ENCODE measurements around the gene EDNRB.
A peak's percentile ranks its signal among the peaks of the same experiment; 100 is the strongest.
"Not testable (repeated sequence)": the region's sequence is repeated elsewhere in the genome, so short reads cannot be mapped to it uniquely, and the experiment has no call there.

The EDNRB gene

GRCh38 chr13:77894743-77895142 lies 23.9 kb downstream of the EDNRB start:
- no peak for DNase-seq

DNA sequence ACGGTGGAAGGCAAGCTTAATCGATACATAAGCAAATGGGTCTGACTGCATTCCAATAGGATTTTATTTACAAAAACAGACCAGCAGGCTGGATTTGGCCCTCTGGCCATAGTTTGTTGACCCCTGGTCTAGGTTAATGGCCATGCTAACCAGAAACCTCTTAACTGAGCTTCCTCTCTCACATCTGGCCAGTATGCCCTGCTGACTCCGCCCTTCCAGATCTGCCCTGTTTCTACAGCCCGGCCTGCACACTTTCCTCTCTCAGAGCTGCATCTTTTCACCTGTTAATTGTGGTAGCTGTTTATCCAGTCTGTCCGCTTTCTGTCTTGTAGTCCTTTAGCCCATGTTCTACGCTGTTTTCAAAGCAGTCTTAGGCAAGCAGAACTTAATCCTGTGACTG lies 25.6 kb downstream of the EDNRB start:
- no peak for DNase-seq

GRCh38 chr13:77892491-77892890 lies 26.1 kb downstream of the EDNRB start:
- DNase-seq = no peak

DNA sequence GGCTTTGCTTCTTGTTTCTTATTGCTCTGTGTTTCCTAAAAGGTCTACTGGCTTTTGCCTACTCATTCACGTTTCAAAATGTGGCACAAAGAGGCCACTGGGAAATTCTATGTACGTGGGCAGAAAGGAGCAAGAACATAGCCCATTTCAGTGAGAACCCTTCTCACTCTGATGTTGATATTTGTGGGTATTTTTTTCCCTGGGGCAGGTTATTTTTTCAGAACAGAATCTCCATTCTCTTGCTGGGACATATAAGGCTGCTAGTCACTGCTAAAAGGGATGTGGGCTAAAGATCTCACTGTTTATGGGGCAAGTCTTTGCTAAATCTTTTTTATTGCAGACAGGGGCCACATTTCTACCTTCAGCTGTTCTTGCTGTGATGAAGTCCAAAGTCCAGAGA lies 27.1 kb downstream of the EDNRB start:
- DNase-seq = no peak

- no peak for DNase-seq
Observed at GRCh38 chr13:77891041-77891440, 27.6 kb downstream of the EDNRB start.

DNA sequence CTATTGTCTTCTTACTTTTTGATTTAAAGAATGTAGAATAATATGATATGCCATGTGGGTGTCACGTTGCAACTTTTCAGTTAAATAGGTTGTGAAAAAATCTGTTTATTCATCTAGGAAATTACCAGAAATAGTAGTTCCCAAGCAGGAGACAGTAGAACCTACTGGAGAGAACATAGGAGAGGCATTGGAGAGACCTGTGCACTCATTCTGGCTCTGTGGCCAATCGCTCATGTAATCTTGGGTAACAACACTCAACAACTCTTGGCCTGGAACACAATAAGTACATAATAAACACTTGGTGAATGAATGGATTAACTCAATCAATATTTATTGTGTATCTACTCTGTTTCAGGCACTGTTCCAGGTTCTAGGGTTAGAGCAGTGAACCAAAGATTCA lies 35.3 kb downstream of the EDNRB start:
- DNase-seq = no peak

DNA sequence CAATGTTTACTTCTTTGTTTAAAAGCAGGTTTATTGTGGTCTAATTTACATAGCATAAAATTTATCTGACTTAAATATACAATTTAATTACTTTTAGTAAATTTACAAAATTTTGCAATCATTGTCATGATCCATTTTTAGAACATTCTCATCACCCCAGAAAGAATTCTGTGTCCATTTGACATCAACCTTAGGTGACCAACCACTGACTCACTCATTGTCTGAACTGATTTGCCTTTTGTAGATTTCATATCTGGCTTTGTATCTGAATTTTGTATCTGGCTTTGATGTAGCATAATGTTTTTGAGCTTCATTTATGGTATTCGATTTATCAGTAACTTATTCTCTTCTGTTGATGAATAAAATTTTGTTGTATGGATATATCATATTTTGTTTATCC lies 40.4 kb downstream of the EDNRB start:
- DNase-seq = no peak

GRCh38 chr13:77876176-77876575 lies 42.5 kb downstream of the EDNRB start:
- DNase-seq = no peak

DNA sequence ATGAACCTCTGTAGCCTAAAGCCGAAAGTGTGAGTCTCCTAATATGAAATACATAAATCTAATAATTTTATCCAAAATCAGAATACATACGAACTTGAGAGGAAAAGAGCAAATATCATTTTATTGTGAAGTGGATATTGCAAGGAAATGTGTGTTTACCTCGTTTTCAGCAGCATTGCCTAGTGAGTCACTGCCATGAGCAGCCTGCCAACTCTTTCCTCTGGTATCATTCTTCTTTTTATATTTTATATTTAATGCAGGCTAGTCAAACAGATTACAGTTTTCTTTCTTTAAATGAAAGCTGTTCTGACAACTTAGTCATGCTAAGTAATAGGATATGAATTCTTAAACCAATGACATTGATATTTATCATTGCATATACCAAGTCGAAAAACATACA lies 44.2 kb downstream of the EDNRB start:
- DNase-seq = no peak

DNA sequence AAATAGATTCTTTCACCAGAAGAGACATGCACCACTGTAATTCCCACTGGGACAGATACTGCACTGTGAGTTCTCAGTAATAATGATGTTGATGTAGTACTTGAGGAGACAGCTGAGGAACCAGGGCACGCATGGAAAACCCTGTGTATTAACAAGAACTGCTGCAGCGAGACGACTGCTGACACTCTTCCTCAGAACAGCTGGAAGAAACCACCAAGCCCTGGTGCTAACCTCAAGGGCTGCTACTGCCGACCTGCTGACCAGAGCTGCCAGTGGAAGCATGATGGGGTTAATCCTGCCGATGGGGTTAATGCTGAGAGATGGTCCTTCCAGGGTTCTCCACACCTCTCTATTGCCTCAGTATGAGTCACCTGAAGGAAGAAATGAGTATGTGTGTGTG lies 45.6 kb downstream of the EDNRB start:
- no peak for DNase-seq

- DNase-seq = no peak
Observed at GRCh38 chr13:77871596-77871995, 47.0 kb downstream of the EDNRB start.

- DNase-seq = no peak
Observed at GRCh38 chr13:77868717-77869116, 49.9 kb downstream of the EDNRB start.

DNA sequence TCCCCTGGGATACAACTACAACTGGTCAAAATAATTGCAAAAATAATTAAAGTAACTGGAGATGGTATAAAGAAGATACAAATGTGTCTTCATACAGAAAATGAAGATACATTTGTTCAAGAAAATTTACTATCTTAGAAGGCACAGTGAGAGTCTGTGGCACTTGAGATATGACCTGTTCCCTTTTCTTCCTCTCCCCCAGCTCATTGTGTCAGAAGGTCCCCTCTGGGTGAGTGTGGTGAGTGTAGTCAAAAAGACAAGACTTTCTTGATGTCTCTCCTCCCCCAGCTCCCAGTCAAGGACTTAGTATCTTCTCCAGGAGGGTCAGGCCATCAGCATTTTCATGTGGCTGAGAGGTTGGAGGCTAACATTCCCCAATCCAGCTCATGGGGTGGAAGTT lies 51.7 kb downstream of the EDNRB start:
- DNase-seq = no peak

- DNase-seq = no peak
Observed at GRCh38 chr13:77865622-77866021, 53.0 kb downstream of the EDNRB start.

- no peak for DNase-seq
Observed at GRCh38 chr13:77863144-77863543, 55.5 kb downstream of the EDNRB start.

DNA sequence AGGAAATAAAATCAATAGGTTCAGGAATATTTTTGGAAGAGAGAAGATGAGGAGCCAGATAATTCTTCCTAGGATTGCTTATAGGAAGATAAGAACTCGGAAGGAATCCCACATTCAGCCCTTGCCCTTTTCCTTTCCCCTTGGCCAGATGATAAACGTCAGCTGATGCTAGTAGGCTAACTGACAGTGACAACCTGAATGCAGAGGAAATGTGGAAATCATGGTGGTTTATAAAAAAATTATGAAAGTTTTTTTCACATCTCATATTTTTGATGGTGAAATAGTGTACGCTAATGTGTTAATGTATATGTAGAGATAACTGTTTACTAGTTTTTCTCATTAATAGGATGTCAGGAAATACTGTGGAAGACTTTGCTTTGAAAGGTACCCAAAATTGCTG lies 56.9 kb downstream of the EDNRB start:
- no peak for DNase-seq

- no peak for DNase-seq
Observed at GRCh38 chr13:77860507-77860981, 58.1 kb downstream of the EDNRB start.

- DNase-seq = no peak
Observed at GRCh38 chr13:77859450-77859849, 59.2 kb downstream of the EDNRB start.

GRCh38 chr13:77857531-77858209 lies 61.0 kb downstream of the EDNRB start:
- no peak for DNase-seq

DNA sequence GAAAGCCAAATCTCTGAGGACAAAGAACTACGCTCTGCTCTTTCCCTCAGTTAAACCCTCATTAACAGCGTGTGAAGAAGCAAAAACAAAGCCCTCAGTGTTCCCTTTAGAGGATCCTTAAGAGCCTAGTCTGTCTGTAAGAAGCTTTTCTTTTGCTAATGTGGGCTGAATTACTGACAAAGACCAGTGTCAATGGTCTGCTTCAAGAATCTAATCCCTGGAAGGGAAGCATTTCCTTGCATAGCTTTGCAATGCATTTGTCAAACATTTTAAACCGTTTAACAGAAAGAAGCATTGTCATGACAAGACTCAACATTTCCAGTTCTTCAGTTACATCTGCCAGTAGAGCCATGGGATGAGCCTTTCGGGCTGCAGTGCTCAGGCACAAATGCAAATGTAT lies 64.9 kb downstream of the EDNRB start:
- peak; percentile 63 for DNase-seq

DNA sequence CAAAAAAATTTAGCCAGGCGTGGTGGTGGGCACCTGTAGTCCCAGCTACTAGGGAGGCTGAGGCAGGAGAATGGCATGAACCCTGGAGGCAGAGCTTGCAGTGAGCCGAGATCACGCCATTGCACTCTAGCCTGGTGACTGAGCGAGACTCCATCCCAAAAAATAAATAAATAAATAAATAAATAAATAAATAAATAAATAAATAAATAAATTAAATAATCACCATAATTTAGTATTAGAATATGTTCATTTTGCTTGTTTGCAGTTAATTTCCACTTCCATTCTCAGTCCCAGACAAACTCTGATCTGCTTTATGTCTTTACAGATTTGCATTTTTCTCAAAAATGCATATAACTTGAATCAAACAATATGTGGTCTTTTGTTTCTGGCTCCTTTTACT lies 70.6 kb downstream of the EDNRB start:
- DNase-seq = not testable (repeated sequence)

- DNase-seq = no peak
Observed at GRCh38 chr13:77846173-77846572, 72.5 kb downstream of the EDNRB start.
